ENCODE data around the gene CYB561.
A peak's percentile ranks its signal among the peaks of the same experiment; 100 is the strongest.

CYB561 gene

GRCh38 chr17:63434951-63435571 lies 11.0 kb downstream of the CYB561 start:
- DNase-seq (ENCODE audit: extremely low spot score), result no peak
- TF ChIP-seq CTBP1 (IDR thresholded peaks at IDR 0.05; ENCODE audit: borderline replicate concordance) (no peak), BHLHE40 (IDR thresholded peaks at IDR 0.05; ENCODE audit: borderline replicate concordance) (no peak), L3MBTL2 (conservative IDR thresholded peaks at IDR 0.05) (no peak), ARNT (IDR thresholded peaks at IDR 0.05) (no peak), FOXM1 (IDR thresholded peaks at IDR 0.05; ENCODE audit: borderline replicate concordance) (no peak), ZNF384 (IDR thresholded peaks at IDR 0.05) (no peak)
- TF ChIP-seq, protein P1, sequence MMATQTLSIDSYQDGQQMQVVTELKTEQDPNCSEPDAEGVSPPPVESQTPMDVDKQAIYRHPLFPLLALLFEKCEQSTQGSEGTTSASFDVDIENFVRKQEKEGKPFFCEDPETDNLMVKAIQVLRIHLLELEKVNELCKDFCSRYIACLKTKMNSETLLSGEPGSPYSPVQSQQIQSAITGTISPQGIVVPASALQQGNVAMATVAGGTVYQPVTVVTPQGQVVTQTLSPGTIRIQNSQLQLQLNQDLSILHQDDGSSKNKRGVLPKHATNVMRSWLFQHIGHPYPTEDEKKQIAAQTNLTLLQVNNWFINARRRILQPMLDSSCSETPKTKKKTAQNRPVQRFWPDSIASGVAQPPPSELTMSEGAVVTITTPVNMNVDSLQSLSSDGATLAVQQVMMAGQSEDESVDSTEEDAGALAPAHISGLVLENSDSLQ (IDR thresholded peaks at IDR 0.05), result no peak
- ChIA-PET POLR2A (interaction anchor here (1.0 to 1.6 kb wide), 4 partner anchors 13 to 338 kb away, joined by 3 to 4 read pairs (median 3); partner anchors contain the start of genes ACE, CCDC47 and TACO1), CTCF (interaction anchor here (0.7 to 1.2 kb wide), 5 partner anchors 9 to 292 kb away, joined by 3 to 6 read pairs (median 3); no protein-coding TSS in a partner anchor)

GRCh38 chr17:63433746-63434591 lies 12.1 kb downstream of the CYB561 start:
- ChIA-PET CTCF (interaction anchor here (0.8 to 1.2 kb wide), 3 partner anchors 8 to 28 kb away, joined by 3 to 6 read pairs (median 5); no protein-coding TSS in a partner anchor), POLR2A (interaction anchor here (1.2 to 2.6 kb wide), 4 partner anchors 14 to 339 kb away, joined by 3 to 10 read pairs (median 3); partner anchors contain the start of genes ACE, CCDC47 and DCAF7)
- TF ChIP-seq HDGF (IDR thresholded peaks at IDR 0.05; ENCODE audit: borderline replicate concordance) (no peak), ARNT (IDR thresholded peaks at IDR 0.05) (no peak), SP1 (IDR thresholded peaks at IDR 0.05) (no peak), FOXM1 (IDR thresholded peaks at IDR 0.05; ENCODE audit: borderline replicate concordance) (no peak), BHLHE40 (IDR thresholded peaks at IDR 0.05; ENCODE audit: borderline replicate concordance) (no peak), FOXA1 (IDR thresholded peaks at IDR 0.05) (no peak), ZNF384 (IDR thresholded peaks at IDR 0.05) (no peak), L3MBTL2 (conservative IDR thresholded peaks at IDR 0.05) (no peak), SUZ12 (IDR thresholded peaks at IDR 0.05) (no peak), TARDBP (IDR thresholded peaks at IDR 0.05) (no peak), CTBP1 (IDR thresholded peaks at IDR 0.05; ENCODE audit: borderline replicate concordance) (no peak), ELF4 (IDR thresholded peaks at IDR 0.05) (no peak), LEF1 (IDR thresholded peaks at IDR 0.05; ENCODE audit: borderline replicate concordance) (no peak)
- no peak for DNase-seq (ENCODE audit: extremely low spot score)

DNA sequence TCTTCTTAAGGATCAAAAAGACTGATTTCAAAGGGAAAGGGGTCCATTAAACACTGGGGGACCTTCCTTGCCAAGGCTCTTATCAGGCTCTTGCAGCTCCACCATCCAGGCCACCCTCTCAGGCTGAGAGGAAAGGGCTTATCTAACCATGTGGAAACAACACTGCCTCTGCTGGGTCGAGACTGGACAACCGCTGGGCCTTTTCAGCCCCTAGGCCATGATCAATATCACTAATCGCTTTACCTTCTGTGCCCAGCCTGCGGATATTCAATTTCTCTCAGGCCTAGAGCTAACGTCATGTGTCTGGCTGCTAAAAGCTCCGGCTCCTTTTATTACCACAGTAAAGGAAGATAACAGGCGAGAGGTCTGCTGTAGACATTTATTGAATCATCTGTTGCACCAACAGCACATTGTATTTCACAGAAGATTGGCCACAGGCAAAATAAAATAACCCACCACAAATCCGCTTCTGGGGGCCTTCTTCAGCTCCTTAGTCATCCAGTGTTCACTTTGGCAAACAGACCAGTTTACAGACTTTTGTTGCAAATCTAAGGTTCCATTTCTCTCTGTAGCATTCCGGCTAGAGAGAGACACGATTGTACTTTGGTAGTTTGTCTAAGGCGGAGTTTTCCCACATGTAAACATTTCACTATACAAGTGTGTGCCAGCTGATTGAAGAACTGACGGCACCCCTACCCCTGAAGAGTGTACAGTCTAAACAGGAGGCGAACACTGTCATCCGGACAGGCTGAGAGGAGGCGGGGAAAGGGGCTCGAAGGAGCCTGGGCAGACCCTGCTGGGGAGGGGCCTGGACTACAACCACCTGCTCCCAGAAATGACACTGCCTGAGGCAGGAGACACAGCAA lies 13.9 kb downstream of the CYB561 start:
- ChIA-PET CTCF (interaction anchor here (1.5 to 2.5 kb wide), 4 partner anchors 10 to 180 kb away, joined by 7 to 16 read pairs (median 8); no protein-coding TSS in a partner anchor), POLR2A (interaction anchor here (0.9 to 2.6 kb wide), 6 partner anchors 13 to 190 kb away, joined by 3 to 14 read pairs (median 3); partner anchors contain the start of genes ACE, DCAF7 and MAP3K3)
- TF ChIP-seq NFRKB (IDR thresholded peaks at IDR 0.05) (no peak), LEF1 (IDR thresholded peaks at IDR 0.05; ENCODE audit: borderline replicate concordance) (no peak), ARNT (IDR thresholded peaks at IDR 0.05) (no peak), FOXK2 (IDR thresholded peaks at IDR 0.05) (no peak), FOXM1 (IDR thresholded peaks at IDR 0.05; ENCODE audit: borderline replicate concordance) (no peak), BHLHE40 (IDR thresholded peaks at IDR 0.05; ENCODE audit: borderline replicate concordance) (no peak)
- DNase-seq (ENCODE audit: extremely low spot score), result peak; percentile 48

GRCh38 chr17:63431618-63431938 lies 14.5 kb downstream of the CYB561 start:
- ChIA-PET CTCF (interaction anchor here (1.5 to 2.5 kb wide), 4 partner anchors 11 to 180 kb away, joined by 7 to 16 read pairs (median 8); no protein-coding TSS in a partner anchor), POLR2A (interaction anchor here (0.9 to 2.6 kb wide), 5 partner anchors 19 to 190 kb away, joined by 3 to 14 read pairs (median 3); partner anchors contain the start of genes ACE, DCAF7 and MAP3K3)
- no peak for DNase-seq (ENCODE audit: extremely low spot score)
- TF ChIP-seq FOXK2 (IDR thresholded peaks at IDR 0.05) (no peak), CTBP1 (IDR thresholded peaks at IDR 0.05; ENCODE audit: borderline replicate concordance) (no peak), TARDBP (IDR thresholded peaks at IDR 0.05) (no peak), L3MBTL2 (conservative IDR thresholded peaks at IDR 0.05) (no peak), SUZ12 (IDR thresholded peaks at IDR 0.05) (no peak), ARNT (IDR thresholded peaks at IDR 0.05) (no peak)
- TF ChIP-seq, protein P1 (IDR thresholded peaks at IDR 0.05), result no peak

GRCh38 chr17:63430223-63430622 lies 15.9 kb downstream of the CYB561 start:
- TF ChIP-seq NFRKB (IDR thresholded peaks at IDR 0.05), result no peak
- TF ChIP-seq ELF4 (IDR thresholded peaks at IDR 0.05), result no peak
- TF ChIP-seq, protein P1 (IDR thresholded peaks at IDR 0.05), result no peak
- no peak for TF ChIP-seq ARNT (IDR thresholded peaks at IDR 0.05)
- no peak for TF ChIP-seq FOXK2 (IDR thresholded peaks at IDR 0.05)
- TF ChIP-seq LEF1 (IDR thresholded peaks at IDR 0.05; ENCODE audit: borderline replicate concordance), result no peak
- no peak for TF ChIP-seq FOXM1 (IDR thresholded peaks at IDR 0.05; ENCODE audit: borderline replicate concordance)
- TF ChIP-seq ZNF384 (IDR thresholded peaks at IDR 0.05), result no peak
- no peak for TF ChIP-seq BHLHE40 (IDR thresholded peaks at IDR 0.05; ENCODE audit: borderline replicate concordance)
- TF ChIP-seq FOXA1 (IDR thresholded peaks at IDR 0.05), result no peak
- TF ChIP-seq TARDBP (IDR thresholded peaks at IDR 0.05), result no peak
- no peak for TF ChIP-seq SP1 (IDR thresholded peaks at IDR 0.05)
- TF ChIP-seq SUZ12 (IDR thresholded peaks at IDR 0.05), result no peak
- TF ChIP-seq L3MBTL2 (conservative IDR thresholded peaks at IDR 0.05), result no peak
- no peak for TF ChIP-seq HDGF (IDR thresholded peaks at IDR 0.05; ENCODE audit: borderline replicate concordance)
- no peak for TF ChIP-seq CTBP1 (IDR thresholded peaks at IDR 0.05; ENCODE audit: borderline replicate concordance)
- DNase-seq (ENCODE audit: extremely low spot score), result no peak
- CTCF ChIA-PET, result no interaction called here
- POLR2A ChIA-PET, result interaction anchor here (0.6 kb wide), 1 partner anchor 47 kb away, joined by 3 read pairs; the partner anchor contains the start of gene ACE

All from HEK293T (cell line).